ENCODE results near the gene EIF3B.
"Not testable (repeated sequence)": the region's sequence is repeated elsewhere in the genome, so short reads cannot be mapped to it uniquely, and the experiment has no call there.

The EIF3B gene

GRCh38 chr7:2347351-2348063 lies 7.1 kb upstream of the EIF3B start:
- DNase-seq (ENCODE audit: low spot score): not testable (repeated sequence)

DNA sequence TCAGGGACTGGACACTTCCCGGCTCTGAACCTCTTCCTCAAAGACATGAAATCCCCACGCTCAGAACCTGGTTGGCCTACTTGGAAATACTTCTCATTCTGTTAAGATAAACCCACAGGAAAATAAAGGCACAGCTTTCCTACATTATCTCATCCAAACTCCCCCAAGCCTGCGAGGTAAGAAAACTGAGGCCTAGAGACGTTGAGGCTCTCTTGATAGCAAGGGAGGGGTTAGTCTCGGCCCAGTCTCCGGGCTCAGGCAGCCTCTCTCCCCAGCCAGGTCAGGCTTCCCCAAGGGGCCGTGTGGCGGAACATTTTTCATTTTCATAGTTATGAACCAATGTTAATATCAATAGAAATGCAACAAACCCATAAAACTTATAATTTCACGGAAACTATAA lies 4.6 kb upstream of the EIF3B start:
- no peak for DNase-seq (ENCODE audit: low spot score)

DNA sequence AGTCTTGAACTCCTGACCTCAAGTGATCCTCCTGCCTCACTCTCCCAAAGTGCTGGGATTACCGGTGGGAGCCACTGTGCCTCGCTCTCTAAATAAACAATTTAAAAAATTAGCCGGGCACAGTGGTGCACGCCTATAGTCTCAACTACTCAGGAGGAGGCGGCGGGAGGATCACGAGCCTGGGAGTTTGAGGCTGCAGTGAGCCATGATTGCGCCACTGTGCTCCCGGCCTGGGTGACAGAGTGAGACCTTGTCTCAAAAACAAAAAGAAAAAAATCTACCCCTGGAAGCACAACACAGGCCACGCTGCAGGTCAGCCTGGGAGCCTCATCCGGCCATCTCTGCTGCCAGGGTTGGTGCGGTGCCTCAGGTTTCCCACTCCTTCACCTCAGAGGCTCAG lies 3.8 kb upstream of the EIF3B start:
- no peak for DNase-seq (ENCODE audit: low spot score)

DNA sequence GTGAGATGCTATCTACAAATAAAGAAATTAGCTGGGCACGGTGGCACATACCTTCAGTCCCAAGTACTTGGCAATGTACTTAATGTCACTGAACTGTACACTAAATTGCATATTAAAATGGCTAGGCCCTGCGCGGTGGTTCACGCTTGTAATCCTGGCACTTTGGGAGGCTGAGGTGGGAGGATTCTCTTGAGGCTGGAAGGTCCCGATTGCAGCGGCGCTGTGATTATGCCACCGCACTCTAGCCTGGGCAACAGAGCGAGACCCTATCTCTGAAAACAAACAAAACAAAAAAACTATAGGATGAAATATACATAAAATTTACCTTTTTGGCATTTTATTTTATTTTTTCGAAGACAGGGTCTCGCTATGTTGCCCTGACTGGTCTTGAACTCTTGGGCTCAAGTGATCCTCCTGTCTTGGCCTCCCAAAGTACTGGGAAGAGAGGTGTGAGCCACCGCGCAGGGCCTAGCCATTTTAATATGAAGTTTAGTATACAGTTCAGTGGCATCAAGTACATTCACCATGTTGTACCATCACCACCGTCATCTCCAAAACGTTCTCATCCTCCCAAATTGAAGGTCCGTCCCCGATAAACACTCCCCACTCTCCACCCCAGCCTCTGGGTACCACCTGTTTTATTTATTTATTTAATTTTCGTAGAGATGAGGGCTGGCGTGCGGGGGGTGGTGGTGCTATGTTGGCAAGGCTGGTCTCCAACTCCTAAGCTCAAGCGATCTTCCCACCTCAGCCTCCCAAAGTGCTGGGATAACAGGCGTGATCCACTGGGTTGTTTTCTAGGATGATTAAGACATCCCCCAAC lies 1.3 kb upstream of the EIF3B start:
- DNase-seq (ENCODE audit: low spot score): no peak

DNA sequence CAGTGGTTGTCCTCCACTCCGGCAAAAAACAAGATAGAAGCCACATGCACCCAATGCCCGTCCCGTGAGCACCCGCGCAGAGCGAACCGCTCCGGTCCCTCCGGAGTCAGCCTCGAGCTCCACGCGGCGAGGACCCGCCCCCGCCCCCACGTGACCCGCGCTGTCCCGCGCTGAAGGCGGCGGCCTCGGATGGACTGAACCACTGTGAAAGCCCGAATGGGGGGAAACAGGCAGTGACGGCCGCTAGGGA lies 766 bp upstream of the EIF3B start:
- DNase-seq (ENCODE audit: low spot score): peak; percentile 96

- DNase-seq (ENCODE audit: low spot score): peak; percentile 47
Observed at GRCh38 chr7:2354939-2355704, 495 bp downstream of the EIF3B start.

DNA sequence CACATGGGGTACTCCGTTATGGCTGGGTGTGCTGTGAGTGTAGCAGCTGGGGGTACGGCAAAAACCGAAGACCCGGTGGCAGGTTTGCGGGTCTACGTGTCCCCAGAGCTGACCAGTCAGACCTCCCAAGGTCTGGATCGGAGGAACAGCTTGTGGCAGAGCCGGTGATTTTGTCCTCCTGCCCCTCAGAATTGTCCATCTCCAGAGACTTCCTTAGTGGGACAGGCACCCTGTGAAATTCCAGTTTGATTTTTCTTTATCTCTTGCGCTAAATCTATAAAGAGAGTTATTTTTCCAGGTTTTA lies 1.0 kb downstream of the EIF3B start:
- no peak for DNase-seq (ENCODE audit: low spot score)

DNA sequence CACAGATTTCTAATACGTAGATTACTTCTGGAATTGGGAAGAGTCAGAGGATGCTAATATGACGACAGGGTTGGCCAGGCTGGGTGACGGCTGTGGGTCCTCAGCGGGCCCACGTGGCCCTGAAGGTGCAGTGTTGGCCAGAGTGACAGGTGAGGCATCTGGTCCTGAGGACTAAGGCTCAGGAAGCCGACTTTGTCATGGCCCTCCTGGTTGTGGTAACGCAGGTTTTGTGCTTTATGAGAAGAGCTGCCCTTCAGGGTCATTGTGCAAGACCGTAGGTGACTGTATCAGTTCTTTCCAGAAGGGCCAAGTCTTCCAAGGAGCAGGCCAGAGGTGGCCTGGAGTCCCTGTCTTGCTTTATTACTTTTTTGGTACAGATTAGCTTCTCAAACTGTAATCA lies 2.5 kb downstream of the EIF3B start:
- peak; percentile 14 for DNase-seq (ENCODE audit: low spot score)

DNA sequence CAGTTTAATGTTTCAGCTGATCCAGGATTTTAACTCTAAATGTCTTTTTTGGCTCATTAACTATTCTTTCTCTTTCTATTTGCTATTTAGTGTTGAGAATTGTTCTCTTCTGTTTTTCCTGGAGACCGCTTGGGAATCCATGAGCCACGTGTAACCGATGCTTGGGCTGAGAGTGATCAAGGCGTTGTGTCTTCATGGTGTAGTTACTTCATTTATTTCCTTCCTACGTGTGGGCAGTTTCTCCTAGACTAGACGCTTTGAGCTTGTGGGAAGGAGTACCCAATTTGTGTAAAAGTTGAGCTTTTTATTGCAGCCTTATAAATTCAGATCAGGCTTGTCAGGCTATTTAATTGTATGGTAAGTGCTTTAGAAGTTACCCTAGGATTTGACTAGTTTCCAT lies 2.9 kb downstream of the EIF3B start:
- peak; percentile 14 for DNase-seq (ENCODE audit: low spot score)

- DNase-seq (ENCODE audit: low spot score): no peak
Observed at GRCh38 chr7:2358968-2359527, 4.4 kb downstream of the EIF3B start.

DNA sequence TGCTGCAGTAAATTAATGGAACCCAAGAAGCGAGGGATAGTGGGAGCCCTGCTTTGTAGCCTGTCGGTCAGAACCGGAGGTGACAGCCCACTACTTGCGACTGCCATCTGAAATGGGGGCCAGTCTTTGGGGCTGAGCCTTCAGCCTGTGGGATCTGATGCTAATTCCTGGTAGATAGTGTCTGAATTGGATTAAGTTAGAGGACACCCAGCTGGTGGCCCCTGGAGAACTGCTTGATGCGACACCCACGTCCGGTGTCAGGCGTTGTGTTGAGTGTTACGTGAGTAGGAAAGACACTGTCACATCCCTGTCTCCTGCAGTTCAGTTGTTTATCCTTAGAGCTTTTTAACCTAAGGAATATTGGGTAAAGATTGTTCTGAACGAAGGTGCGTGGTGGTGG lies 5.0 kb downstream of the EIF3B start:
- peak; percentile 13 for DNase-seq (ENCODE audit: low spot score)

DNA sequence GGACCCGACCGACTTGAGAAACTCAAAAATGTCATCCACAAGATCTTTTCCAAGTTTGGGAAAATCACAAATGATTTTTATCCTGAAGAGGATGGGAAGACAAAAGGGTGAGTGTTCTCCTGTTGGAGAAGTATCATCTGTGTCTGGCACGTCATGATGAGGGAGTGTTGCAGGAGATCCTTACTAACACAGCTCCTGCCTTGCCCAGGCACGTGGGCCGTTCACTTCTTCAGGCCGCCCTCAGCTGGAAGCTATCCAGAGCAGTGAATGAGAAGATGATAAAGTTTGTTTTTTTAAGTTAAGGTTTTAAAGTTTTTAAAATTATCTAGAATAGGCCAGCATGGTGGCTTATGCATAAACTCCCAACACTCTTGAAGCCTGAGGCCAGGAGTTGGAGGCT lies 6.2 kb downstream of the EIF3B start:
- no peak for DNase-seq (ENCODE audit: low spot score)

GRCh38 chr7:2362385-2363088 lies 7.9 kb downstream of the EIF3B start:
- no peak for DNase-seq (ENCODE audit: low spot score)

DNA sequence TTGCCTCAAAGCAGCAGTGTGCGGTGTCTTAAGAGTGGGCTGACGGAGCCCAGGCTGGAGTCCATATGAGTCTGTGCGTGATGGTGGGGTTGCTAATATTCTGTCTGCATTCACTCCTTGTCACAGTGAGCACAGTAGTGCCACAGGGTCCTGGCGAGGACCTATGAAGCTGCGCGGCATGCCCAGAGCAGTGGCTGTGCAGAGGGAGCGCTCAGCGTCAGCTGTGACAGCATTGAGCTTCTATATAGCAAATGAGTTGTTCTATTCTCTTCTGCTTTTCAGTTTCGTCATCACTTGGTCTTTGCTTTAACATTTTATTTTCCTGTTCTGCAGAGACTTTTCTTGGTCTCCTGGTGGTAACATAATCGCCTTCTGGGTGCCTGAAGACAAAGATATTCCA lies 14.5 kb downstream of the EIF3B start:
- no peak for DNase-seq (ENCODE audit: low spot score)

- no peak for DNase-seq (ENCODE audit: low spot score)
Observed at GRCh38 chr7:2371329-2371728, 16.7 kb downstream of the EIF3B start.

DNA sequence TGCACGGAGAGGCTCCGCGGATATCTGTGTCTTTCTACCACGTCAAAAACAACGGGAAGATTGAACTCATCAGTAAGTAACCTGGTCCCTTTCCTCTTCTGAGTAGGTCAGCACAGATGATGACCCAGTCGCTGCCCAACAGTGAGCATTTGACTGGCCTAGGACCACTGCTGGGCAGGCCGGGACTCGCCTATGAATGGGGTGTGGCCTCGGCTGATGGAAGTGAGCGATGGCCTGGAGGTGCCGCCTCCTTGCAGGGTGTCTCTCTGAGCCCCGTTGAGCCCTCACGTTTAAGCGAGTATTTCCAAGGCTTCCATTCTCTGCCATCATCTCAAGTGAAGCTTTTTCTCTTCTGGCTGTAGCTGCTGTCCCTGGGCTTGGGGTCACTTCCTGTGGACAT lies 18.1 kb downstream of the EIF3B start:
- DNase-seq (ENCODE audit: low spot score): no peak

GRCh38 chr7:2373124-2373556 lies 18.5 kb downstream of the EIF3B start:
- no peak for DNase-seq (ENCODE audit: low spot score)

DNA sequence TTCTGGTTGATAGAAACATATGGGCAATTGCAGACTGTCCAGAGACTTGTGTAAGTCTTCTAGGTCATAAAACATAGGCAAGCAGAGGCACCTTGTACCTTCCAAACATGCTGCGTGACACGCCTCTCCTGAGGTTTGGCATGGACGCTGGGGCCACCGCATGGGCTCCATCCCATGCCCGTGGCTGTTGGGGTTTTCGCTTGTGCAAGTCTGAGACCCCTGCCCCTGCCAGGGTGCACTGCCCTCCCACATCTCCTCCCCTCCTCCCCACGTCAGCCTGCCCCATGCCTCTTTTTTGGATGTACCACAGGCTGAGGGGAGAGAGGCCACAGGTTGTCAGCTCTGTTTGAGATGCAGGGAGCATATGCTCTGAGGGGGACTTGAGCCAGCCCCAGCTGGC lies 19.0 kb downstream of the EIF3B start:
- no peak for DNase-seq (ENCODE audit: low spot score)

GRCh38 chr7:2374401-2374800 lies 19.8 kb downstream of the EIF3B start:
- DNase-seq (ENCODE audit: low spot score): no peak

- no peak for DNase-seq (ENCODE audit: low spot score)
Observed at GRCh38 chr7:2374830-2375728, 20.5 kb downstream of the EIF3B start.

All from NAMALWA (cell line).